Uterus (tissue), 2 donors: Measurements from ENCODE around the gene STPG2.

Experiments used
- CTCF ChIP-seq, 4 experiments: fragments of 200-600 bp in 2 of 4; fragments of 450-650 bp in 2 of 4; sonication (generic) in 2 of 4; IDR thresholded peaks; one replicate each; pipeline ENCODE4 v1.5.1; 2016 to 2019; ENCODE audit warnings: antibody characterized with exemption in 4 of 4, mild to moderate bottlenecking in 2 of 4, moderate library complexity in 1 of 4
- POLR2A ChIP-seq, 2 donors: fragments of 450-650 bp; IDR thresholded peaks; one replicate each; pipeline ENCODE4 v1.6.1; 2016; ENCODE audit warnings: antibody characterized with exemption in 2 of 2, mild to moderate bottlenecking in 1 of 2, moderate library complexity in 1 of 2

- TF ChIP-seq CTCF (IDR thresholded peaks at IDR 0.05): no peak
- no peak for TF ChIP-seq POLR2A (IDR thresholded peaks at IDR 0.05)
Observed at GRCh38 chr4:97867557-97868091, 275.7 kb downstream of the STPG2 start.
